ENCODE data around the gene AKIRIN2.

GRCh38 chr6:87692086-87692485, 9.9 kb downstream of the AKIRIN2 start:
- TF ChIP-seq CTCF (IDR thresholded peaks at IDR 0.05) (no peak), NFIC (IDR thresholded peaks at IDR 0.05; ENCODE audit: borderline replicate concordance) (no peak), PBX3 (IDR thresholded peaks at IDR 0.05) (no peak), MXI1 (IDR thresholded peaks at IDR 0.05; ENCODE audit: low read depth, low read length) (no peak), NRF1 (IDR thresholded peaks at IDR 0.05; ENCODE audit: low read depth, low read length) (no peak), REST (IDR thresholded peaks at IDR 0.05; ENCODE audit: low read depth, low read length) (no peak), MAX (IDR thresholded peaks at IDR 0.05; ENCODE audit: low read depth) (no peak), YY1 (IDR thresholded peaks at IDR 0.05; ENCODE audit: low read depth) (no peak), TAF1 (IDR thresholded peaks at IDR 0.05; ENCODE audit: borderline replicate concordance, low read depth, low read length) (no peak)

Measured in SK-N-SH (cell line).